Peyer's patch (tissue), 4 donors: Measurements from ENCODE around the gene KLHDC7A.

Experiments used
- POLR2A ChIP-seq, 2 donors: fragments of 450-650 bp; IDR thresholded peaks; one replicate each; pipeline ENCODE4 v1.5.1; 2017; ENCODE audit warnings: antibody characterized with exemption in 2 of 2, mild to moderate bottlenecking in 2 of 2, moderate library complexity in 2 of 2
- TF ChIP-seq, protein P1 (sequence below), 6 experiments: fragments of 450-650 bp in 4 of 6; fragments of 200-600 bp in 2 of 6; sonication (generic) in 1 of 6; IDR thresholded peaks; one replicate each; pipeline ENCODE4 v1.5.1; 2017 to 2019; ENCODE audit warnings: antibody characterized with exemption in 6 of 6, mild to moderate bottlenecking in 3 of 6, moderate library complexity in 1 of 6

DNA sequence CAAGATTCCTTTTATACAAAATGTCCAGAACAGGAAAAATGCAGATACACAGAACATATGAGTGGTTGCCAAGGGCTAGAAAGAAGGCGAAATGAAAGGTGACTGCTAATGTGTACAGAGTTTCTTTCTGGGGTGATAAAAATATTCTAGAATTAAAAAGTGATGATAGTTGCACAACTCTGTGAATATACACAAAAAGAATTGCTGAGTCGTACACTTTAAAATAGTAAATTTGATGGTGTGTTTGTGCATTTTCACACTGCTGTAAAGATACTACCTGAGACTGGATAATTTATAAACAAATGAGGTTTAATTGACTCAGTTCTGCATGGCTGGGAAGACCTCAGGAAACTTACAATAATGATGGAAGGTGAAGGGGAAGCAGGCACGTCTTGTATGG, 23.9 kb downstream of the KLHDC7A start:
- TF ChIP-seq, protein P1, sequence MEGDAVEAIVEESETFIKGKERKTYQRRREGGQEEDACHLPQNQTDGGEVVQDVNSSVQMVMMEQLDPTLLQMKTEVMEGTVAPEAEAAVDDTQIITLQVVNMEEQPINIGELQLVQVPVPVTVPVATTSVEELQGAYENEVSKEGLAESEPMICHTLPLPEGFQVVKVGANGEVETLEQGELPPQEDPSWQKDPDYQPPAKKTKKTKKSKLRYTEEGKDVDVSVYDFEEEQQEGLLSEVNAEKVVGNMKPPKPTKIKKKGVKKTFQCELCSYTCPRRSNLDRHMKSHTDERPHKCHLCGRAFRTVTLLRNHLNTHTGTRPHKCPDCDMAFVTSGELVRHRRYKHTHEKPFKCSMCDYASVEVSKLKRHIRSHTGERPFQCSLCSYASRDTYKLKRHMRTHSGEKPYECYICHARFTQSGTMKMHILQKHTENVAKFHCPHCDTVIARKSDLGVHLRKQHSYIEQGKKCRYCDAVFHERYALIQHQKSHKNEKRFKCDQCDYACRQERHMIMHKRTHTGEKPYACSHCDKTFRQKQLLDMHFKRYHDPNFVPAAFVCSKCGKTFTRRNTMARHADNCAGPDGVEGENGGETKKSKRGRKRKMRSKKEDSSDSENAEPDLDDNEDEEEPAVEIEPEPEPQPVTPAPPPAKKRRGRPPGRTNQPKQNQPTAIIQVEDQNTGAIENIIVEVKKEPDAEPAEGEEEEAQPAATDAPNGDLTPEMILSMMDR (IDR thresholded peaks at IDR 0.05) = no peak
- TF ChIP-seq POLR2A (IDR thresholded peaks at IDR 0.05) = no peak
